DND-41 (cell line): ENCODE results near the gene LIX1L.

Source experiments
- ATAC-seq: fragments of 200-7000 bp; cut with Tn5 transposase; 3 replicates; pipeline ENCODE4 v1.9.1; 2021; ENCODE audit warnings: low read depth; ENCODE audit not compliant: insufficient read depth
- DNase-seq: peaks from one replicate; pipeline ENCODE4 v3.0.0-alpha.2; 2020
- H2AFZ ChIP-seq: 2 replicates; pipeline ENCODE4 v1.6.0; 2012; ENCODE audit warnings: low read depth, low read length
- H3K27ac ChIP-seq: 2 replicates; pipeline ENCODE4 v1.5.1; 2012; ENCODE audit warnings: low read length, inconsistent platforms
- H3K27me3 ChIP-seq: fragments of 200-600 bp; sonication (generic); 2 replicates; pipeline ENCODE4 v1.6.0; 2012; ENCODE audit warnings: low read length, mild to moderate bottlenecking, inconsistent platforms; ENCODE audit not compliant: insufficient read depth, poor library complexity
- H3K36me3 ChIP-seq: 2 replicates; pipeline ENCODE4 v1.5.1; 2012; ENCODE audit warnings: low read length, inconsistent platforms; ENCODE audit not compliant: insufficient read depth
- H3K4me1 ChIP-seq: 2 replicates; pipeline ENCODE4 v1.5.1; 2012; ENCODE audit warnings: mild to moderate bottlenecking, low read length; ENCODE audit not compliant: insufficient read depth
- H3K4me2 ChIP-seq: 2 replicates; pipeline ENCODE4 v1.6.0; 2012; ENCODE audit warnings: mild to moderate bottlenecking, moderate library complexity, low read length, inconsistent platforms; ENCODE audit not compliant: insufficient read depth
- H3K4me3 ChIP-seq, 2 experiments: fragments of 200-600 bp in 1 of 2; shearing (Covaris generic) in 1 of 2; 2 replicates each; pipeline ENCODE4 v1.5.1; 2012 to 2016; ENCODE audit warnings: inconsistent platforms in 2 of 2, low read length in 2 of 2, mild to moderate bottlenecking in 2 of 2, low read depth in 1 of 2, moderate library complexity in 1 of 2
- H3K79me2 ChIP-seq: 2 replicates; pipeline ENCODE4 v1.6.0; 2012; ENCODE audit warnings: low read length, inconsistent platforms; ENCODE audit not compliant: insufficient read depth
- H3K9ac ChIP-seq: 2 replicates; pipeline ENCODE4 v1.6.0; 2012; ENCODE audit warnings: low read depth, mild to moderate bottlenecking, inconsistent platforms, low read length, moderate library complexity
- H3K9me3 ChIP-seq: 2 replicates; pipeline ENCODE4 v1.5.1; 2012; ENCODE audit warnings: low read length, moderate library complexity, mild to moderate bottlenecking, inconsistent platforms; ENCODE audit not compliant: insufficient read depth, severe bottlenecking
- H4K20me1 ChIP-seq: 2 replicates; pipeline ENCODE4 v1.6.0; 2012; ENCODE audit warnings: low read length; ENCODE audit not compliant: insufficient read depth
- CTCF ChIP-seq: IDR thresholded peaks from 2 replicates; pipeline ENCODE4 v1.5.1; 2012; ENCODE audit warnings: borderline replicate concordance, low read length, moderate library complexity, mild to moderate bottlenecking; ENCODE audit not compliant: poor library complexity, severe bottlenecking; ENCODE audit errors: extremely low read depth
- EZH2 ChIP-seq: IDR thresholded peaks from 3 replicates; pipeline ENCODE4 v1.6.1; 2012; ENCODE audit warnings: borderline replicate concordance, low read depth, mild to moderate bottlenecking, moderate library complexity, low read length, inconsistent platforms; ENCODE audit not compliant: severe bottlenecking

The LIX1L gene

GRCh38 chr1:145983960-145984830 lies 26.4 kb upstream of the LIX1L start:
- H2AFZ ChIP-seq = no peak overlapping the region
- ATAC-seq (no peak), DNase-seq (no peak)
- H3K4me1 ChIP-seq = peaks cover 23% of the 10 kb centered on the region
- H3K27ac ChIP-seq = no peak overlapping the region
- no peaks in the 10 kb centered on the region for H3K79me2 ChIP-seq
- H3K4me3 ChIP-seq = no peak overlapping the region
- TF ChIP-seq CTCF (no peak), EZH2 (no peak)
- no peak overlapping the region for H3K9ac ChIP-seq
- H4K20me1 ChIP-seq = no peaks in the 10 kb centered on the region
- H3K4me2 ChIP-seq = no peak overlapping the region
- no peaks in the 10 kb centered on the region for H3K27me3 ChIP-seq
- no peaks in the 10 kb centered on the region for H3K9me3 ChIP-seq
- no peaks in the 10 kb centered on the region for H3K36me3 ChIP-seq

DNA sequence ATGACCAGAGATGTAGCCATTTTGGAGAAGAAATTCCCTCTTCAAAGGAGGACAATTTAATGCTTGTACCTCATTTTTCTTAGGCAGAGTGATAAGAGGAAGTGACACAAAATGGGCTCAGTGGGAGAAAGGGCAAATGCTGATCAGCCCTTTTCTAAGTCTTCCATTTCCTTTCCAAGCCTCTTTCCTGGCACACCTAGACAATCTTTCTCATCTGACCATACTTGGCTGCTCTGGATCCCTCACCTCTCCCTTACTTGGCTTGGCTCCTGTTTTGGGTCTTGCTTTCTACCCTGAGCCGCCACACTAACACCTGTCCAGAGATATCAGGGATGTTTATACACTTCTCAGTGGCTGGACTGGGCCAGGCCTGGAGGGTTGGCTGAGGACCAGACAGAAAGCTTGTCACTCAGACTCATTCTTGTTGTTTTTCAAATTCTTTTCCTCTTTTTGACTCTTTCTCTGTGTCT lies 25.4 kb upstream of the LIX1L start:
- ATAC-seq = no peak
- Histone ChIP-seq H3K4me3 (no peak overlapping the region), H3K79me2 (no peaks in the 10 kb centered on the region), H3K9me3 (no peaks in the 10 kb centered on the region), H4K20me1 (no peaks in the 10 kb centered on the region), H2AFZ (no peak overlapping the region), H3K36me3 (peaks cover 3% of the 10 kb centered on the region; the same call in 1 of the 2 replicates), H3K9ac (no peak overlapping the region), H3K4me2 (no peak overlapping the region), H3K4me1 (peaks cover 33% of the 10 kb centered on the region), H3K27me3 (no peaks in the 10 kb centered on the region), H3K27ac (no peak overlapping the region)
- no peak for DNase-seq
- TF ChIP-seq EZH2 (no peak), CTCF (no peak)

- Histone ChIP-seq H3K27me3 (no peaks in the 10 kb centered on the region), H4K20me1 (no peaks in the 10 kb centered on the region), H3K4me1 (peaks cover 44% of the 10 kb centered on the region), H3K79me2 (no peaks in the 10 kb centered on the region), H2AFZ (no peak overlapping the region), H3K36me3 (peaks cover 7% of the 10 kb centered on the region; the same call in 1 of the 2 replicates), H3K27ac (no peak overlapping the region), H3K4me3 (no peak overlapping the region), H3K9ac (no peak overlapping the region), H3K4me2 (no peak overlapping the region), H3K9me3 (no peaks in the 10 kb centered on the region)
- no peak for DNase-seq
- TF ChIP-seq CTCF = no peak
- no peak for TF ChIP-seq EZH2
- no peak for ATAC-seq
Observed at GRCh38 chr1:145982010-145982723, 24.4 kb upstream of the LIX1L start.
